Measurements from ENCODE around the gene FGR.
A peak's percentile ranks its signal among the peaks of the same experiment; 100 is the strongest.
"Not testable (repeated sequence)": the region's sequence is repeated elsewhere in the genome, so short reads cannot be mapped to it uniquely, and the experiment has no call there.

FGR gene

DNA sequence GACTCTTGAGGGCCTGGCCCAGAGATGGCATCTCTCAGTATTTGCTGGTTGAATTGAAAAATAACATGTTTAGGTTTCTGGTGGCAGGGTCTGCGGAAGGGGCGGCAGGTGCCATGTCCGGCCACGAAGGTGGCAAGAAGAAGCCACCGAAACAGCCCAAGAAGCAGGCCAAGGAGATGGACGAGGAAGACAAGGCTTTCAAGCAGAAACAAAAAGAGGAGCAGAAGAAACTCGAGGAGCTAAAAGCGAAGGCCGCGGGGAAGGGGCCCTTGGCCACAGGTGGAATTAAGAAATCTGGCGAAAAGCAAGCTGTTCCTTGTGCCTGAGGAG lies 14.3 kb upstream of the FGR start:
- Mint-ChIP-seq H3K27ac (no peak overlapping the region), H3K27me3 (no peaks in the 10 kb centered on the region), H3K4me3 (no peak overlapping the region), H3K9me3 (no peaks in the 10 kb centered on the region), H3K4me1 (peaks cover 23% of the 10 kb centered on the region)
- no peak for DNase-seq
- ATAC-seq: no peak

DNA sequence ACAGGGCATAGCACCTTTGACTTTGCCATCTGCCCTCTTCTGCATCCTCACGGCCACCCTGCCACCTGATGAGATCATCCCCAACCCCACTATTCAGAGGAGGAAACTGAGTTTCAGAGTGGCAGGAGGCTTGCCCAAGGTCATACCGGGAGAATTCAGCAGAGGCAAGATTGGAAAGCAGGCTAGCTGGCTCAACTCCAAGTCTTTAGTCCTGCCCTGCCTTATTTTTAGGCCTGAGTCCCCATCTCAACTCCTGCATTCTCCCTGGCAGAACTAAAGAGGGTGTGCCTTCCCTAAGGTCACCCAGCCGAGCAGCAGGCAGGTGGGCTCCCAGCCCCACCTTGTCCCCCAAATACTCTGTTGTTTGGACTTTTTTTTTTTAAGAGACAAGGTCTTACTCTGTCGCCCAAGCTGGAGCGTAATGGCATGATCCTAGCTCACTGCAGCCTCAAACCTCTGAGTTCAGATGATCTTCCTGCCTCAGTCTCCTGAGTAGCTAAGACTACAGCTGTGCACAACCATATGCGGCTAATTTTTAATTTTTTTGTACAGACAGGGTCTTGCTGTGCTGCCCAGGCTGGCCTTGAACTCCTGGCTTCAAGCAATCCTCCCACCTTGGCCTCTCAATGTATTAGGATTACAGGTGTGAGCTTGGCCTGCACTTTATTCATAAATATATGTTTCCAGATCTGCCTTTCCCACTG lies 13.8 kb upstream of the FGR start:
- ATAC-seq (no peak), DNase-seq (no peak)
- H3K4me3 Mint-ChIP-seq: no peak overlapping the region
- no peaks in the 10 kb centered on the region for H3K27me3 Mint-ChIP-seq
- H3K9me3 Mint-ChIP-seq: no peaks in the 10 kb centered on the region
- peak overlapping the region in 1 of 2 donors; percentile 10 for H3K27ac Mint-ChIP-seq
- peaks cover 28% of the 10 kb centered on the region for H3K4me1 Mint-ChIP-seq

DNA sequence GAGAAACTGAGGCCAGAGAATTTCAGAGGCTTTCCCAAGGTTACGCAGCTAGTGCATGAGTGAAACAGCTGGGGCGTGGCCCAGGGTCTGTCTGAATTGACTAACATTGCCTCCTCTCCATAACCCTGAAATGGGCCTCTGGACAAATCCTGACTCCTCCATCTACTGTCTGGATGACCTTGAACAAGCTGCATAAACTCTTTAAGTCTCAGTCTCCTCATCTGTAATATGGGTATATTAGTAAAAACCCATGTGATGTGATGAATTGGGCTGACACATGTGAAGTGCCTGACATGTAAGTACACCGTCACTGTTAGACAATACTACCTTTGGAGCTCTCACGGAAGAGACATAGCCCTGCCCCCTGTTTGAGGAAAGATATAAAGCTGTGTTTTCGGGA lies 12.3 kb upstream of the FGR start:
- H3K27ac Mint-ChIP-seq: no peak overlapping the region
- H3K9me3 Mint-ChIP-seq: no peaks in the 10 kb centered on the region
- no peak overlapping the region for H3K4me3 Mint-ChIP-seq

DNA sequence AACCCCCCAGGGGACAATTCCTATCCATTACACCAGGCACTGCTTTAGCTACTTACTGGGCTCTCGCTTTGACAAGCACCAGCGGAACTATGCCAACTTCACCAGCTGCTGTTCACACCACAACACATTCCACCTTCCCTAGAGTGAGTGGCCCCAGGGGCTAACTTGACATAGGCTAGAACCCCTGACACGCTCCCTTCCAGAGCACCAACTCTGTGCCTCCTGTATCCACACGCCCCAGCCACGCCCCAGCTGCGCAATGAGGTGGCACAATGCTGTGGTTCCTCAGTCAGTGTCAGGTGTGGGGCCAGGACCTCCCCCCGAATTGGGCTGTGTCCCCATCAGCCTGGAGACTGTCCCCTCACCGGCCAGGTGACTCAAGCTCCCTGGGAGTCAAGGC lies 11.7 kb upstream of the FGR start:
- Mint-ChIP-seq H3K9me3 (no peaks in the 10 kb centered on the region), H3K4me3 (no peak overlapping the region), H3K4me1 (peaks cover 33% of the 10 kb centered on the region), H3K27ac (no peak overlapping the region), H3K27me3 (no peaks in the 10 kb centered on the region)
- DNase-seq: no peak
- ATAC-seq: no peak

More for the DNA sequence above, 12.3 kb upstream of the FGR start:
- Mint-ChIP-seq H3K4me1 (peaks cover 33% of the 10 kb centered on the region), H3K27me3 (no peaks in the 10 kb centered on the region)
- ATAC-seq (no peak), DNase-seq (no peak)

DNA sequence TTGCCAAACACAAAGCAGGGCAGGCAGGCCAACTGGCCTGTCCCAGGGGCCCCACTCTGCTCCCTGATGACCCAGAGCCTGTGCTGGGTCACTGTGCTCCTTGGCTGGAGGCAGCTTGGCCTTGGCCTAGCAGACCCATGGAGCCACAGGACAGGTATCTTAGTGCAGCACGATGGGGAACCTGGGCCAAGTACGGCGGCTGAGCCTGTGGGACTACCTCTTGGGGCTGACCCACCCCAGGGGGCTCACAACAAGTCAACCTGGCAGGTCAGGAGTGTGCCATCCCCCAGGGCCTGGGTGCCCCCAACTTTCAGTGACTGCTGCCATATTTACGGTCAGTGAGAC lies 10.1 kb upstream of the FGR start:
- no peak for DNase-seq
- no peak overlapping the region for H3K4me3 Mint-ChIP-seq
- ATAC-seq: no peak
- no peaks in the 10 kb centered on the region for H3K9me3 Mint-ChIP-seq
- H3K27ac Mint-ChIP-seq: no peak overlapping the region
- H3K4me1 Mint-ChIP-seq: peaks cover 21% of the 10 kb centered on the region
- H3K27me3 Mint-ChIP-seq: no peaks in the 10 kb centered on the region

DNA sequence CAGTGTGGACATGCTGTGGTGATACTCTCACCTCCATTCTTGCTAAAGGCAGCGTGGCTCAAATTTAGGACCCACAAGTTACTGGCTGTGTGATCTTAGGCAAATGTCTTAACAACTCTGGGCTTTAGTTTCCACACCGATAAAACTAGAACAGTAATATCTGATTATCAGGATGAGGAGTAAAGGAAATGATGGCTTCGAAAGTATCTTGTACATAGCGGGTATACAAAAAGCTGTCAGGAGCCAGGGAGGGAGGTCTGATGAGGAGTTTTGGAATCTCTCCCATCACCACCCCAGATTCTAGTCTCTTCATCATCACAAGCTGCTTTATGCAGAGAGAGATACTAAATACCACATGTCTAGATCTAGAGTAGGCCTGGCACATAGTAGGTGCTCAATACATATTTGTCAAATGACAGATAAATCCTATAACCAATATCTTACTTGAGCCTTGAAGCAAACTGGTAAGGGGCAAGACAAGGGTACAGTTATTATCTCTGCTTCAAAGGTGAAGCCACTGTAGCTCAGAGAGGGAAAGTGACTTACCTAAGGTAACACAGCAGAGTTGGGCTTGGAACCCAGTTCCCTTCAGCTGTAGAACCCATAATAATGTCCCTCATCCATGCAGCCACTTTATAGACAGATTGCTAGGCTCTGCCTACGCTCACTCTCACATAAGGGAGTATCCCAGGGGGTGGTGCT lies 9.5 kb upstream of the FGR start:
- no peak for ATAC-seq
- Mint-ChIP-seq H3K4me1 (peaks cover 18% of the 10 kb centered on the region), H3K4me3 (no peak overlapping the region), H3K27me3 (no peaks in the 10 kb centered on the region), H3K27ac (peak overlapping the region in 1 of 2 donors; percentile 15), H3K9me3 (no peaks in the 10 kb centered on the region)
- DNase-seq: no peak

DNA sequence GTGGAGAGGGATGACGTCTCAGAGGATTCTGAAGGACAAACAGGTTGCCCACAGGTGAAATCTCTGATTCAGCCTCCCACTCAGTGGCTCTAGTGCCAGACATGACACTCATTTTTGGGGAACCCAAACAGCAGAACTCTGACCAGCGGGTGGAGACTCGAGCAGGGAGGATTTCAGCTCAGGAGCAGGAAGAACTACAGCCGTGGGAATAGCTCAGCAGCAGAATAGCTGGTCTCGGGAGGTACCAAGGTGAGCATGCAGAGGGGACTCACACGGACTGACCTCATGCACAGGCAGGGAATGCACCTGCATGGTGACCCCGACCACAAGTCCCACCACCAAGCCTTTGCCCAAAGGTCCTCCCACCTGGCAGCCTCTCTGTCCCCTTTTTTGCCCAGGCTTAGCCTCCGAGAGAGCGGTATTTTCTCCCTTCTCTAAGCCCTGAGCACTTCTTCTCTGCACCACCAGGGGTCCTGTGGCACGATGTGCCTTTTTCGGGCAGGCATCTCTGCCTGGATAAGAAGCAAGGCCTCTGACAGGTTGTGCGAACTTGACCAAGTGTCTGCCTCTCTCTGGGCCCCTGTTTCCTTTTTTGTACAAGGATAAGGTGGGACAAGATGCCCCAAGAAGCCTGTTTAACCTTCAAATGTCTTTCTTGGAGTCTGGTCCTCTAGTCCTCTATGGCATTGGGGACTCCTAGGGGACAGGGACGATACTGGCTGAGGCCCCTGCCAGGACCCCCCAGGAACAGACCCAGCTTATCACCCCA lies 8.8 kb upstream of the FGR start:
- ATAC-seq (peak; percentile 94), DNase-seq (peak; percentile 66 to 75)
- H3K27ac Mint-ChIP-seq: peak overlapping the region in 1 of 2 donors; percentile 15
- H3K4me3 Mint-ChIP-seq: no peak overlapping the region
- no peaks in the 10 kb centered on the region for H3K9me3 Mint-ChIP-seq
- H3K4me1 Mint-ChIP-seq: peaks cover 18% of the 10 kb centered on the region
- H3K27me3 Mint-ChIP-seq: no peaks in the 10 kb centered on the region

DNA sequence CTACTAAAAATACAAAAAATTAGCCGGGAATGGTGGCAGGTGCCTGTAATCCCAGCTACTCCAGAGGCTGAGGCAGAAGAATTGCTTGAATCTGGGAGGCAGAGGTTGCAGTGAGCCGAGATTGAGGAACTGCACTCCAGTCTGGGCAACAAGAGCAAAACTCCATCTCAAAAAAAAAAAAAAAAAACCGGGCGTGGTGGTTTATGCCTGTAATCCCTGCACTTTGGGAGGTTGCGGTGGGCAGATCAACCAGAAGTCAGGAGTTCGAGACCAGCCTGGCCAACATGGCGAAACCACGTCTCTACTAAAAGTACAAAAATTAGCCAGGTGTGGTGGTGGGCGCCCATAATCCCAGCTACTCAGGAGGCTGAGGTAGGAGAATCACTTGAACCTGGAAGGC lies 5.5 kb upstream of the FGR start:
- H3K9me3 Mint-ChIP-seq, ATAC-seq, DNase-seq, H3K27me3 Mint-ChIP-seq, H3K27ac Mint-ChIP-seq, H3K4me3 Mint-ChIP-seq: not testable (repeated sequence)
- peaks cover 41% of the 10 kb centered on the region for H3K4me1 Mint-ChIP-seq

DNA sequence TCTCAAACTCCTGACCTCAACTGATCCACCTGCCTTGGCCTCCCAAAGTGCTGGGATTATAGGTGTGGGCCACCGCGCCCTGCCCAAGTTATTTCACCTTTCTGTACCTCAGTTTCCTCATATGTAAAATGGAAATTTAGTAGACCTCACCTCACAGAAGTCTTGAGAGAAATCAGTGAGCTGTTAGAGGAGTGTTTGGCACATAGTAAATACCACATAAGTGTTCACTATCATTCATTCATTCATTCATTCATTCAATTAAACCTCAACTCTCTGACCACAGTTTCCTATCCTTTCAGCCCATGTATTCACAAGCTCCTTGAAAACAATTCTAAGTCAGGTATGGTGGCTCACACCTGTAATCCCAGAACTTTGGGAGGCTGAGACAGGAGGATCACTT lies 3.8 kb upstream of the FGR start:
- H3K27ac Mint-ChIP-seq: no peak overlapping the region
- no peaks in the 10 kb centered on the region for H3K27me3 Mint-ChIP-seq
- DNase-seq: no peak
- no peak for ATAC-seq
- peaks cover 43% of the 10 kb centered on the region for H3K4me1 Mint-ChIP-seq
- H3K9me3 Mint-ChIP-seq: no peaks in the 10 kb centered on the region
- no peak overlapping the region for H3K4me3 Mint-ChIP-seq

DNA sequence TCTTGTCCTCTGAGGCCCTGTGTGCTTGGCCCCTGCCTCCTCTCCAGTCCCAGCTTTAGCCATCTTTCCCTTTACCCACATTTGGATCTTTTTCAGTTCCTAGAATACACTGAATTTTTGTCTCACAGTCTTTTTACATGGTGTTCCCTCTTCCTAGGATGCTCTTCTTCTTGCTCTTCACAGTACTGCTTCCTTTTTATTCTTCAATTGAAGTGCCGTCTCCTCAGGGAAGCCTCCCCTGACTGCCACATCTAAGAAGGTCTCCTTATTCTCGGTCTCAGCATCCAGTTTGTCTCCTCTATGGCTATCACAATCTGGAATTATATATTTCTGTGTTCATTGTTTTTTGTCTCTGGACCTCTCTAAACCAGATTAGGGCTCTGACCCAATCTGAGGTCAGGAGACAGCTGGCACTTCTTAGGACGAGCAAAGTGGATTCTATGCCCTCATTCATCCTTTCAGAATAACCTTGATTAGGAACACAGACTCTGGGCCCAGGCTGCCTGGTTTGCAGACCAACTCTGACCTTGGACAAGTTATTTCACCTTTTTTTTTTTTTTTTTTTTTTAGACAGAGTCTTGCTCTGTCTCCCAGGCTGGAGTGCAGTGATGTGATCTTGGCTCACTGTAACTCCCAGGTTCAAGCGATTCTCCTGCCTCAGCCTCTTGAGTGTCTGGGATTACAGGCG lies 3.2 kb upstream of the FGR start:
- H3K4me3 Mint-ChIP-seq: no peak overlapping the region
- peaks cover 44% of the 10 kb centered on the region for H3K4me1 Mint-ChIP-seq
- H3K9me3 Mint-ChIP-seq: no peaks in the 10 kb centered on the region
- H3K27me3 Mint-ChIP-seq: no peaks in the 10 kb centered on the region
- ATAC-seq (no peak), DNase-seq (no peak)
- H3K27ac Mint-ChIP-seq: no peak overlapping the region

DNA sequence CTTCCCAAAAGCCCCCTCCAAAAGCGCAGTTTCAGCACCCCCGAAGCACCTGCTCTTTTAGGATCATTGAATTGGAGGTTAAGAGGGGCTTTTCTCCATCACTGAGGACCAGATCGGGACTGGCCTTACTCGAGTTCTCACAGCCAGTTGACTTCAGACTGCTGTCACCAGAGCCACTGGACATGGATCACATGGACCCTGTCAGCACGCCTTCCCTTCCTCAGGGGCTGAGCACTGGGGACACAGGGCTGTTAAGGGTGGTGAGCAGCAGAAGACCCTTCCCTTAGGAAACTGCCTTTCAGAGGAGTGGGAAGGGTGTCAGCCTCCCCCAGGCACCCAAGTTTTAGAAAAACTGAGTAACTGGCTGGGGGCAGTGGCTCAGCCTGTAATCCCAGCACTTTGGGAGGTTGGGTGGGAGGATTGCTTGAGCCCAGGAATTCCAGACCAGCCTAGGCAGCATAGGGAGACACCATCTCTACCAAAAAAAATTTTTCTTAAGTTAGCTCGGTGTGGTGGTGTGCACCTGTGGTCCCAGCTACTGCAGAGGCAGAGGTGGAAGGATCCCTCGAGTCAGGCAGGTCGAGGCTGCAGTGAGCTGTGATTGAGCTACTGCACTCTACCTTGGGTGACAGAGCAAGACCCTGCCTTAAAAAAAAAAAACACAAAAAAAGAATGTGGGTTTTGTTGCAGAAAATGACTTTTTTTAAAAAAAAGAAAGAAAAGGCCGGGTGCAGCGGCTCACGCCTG lies 584 bp upstream of the FGR start:
- Mint-ChIP-seq H3K27me3 (no peaks in the 10 kb centered on the region), H3K4me1 (peaks cover 70% of the 10 kb centered on the region), H3K4me3 (peak overlapping the region in 1 of 2 donors; percentile 9), H3K9me3 (no peaks in the 10 kb centered on the region), H3K27ac (no peak overlapping the region)
- no peak for ATAC-seq
- no peak for DNase-seq

DNA sequence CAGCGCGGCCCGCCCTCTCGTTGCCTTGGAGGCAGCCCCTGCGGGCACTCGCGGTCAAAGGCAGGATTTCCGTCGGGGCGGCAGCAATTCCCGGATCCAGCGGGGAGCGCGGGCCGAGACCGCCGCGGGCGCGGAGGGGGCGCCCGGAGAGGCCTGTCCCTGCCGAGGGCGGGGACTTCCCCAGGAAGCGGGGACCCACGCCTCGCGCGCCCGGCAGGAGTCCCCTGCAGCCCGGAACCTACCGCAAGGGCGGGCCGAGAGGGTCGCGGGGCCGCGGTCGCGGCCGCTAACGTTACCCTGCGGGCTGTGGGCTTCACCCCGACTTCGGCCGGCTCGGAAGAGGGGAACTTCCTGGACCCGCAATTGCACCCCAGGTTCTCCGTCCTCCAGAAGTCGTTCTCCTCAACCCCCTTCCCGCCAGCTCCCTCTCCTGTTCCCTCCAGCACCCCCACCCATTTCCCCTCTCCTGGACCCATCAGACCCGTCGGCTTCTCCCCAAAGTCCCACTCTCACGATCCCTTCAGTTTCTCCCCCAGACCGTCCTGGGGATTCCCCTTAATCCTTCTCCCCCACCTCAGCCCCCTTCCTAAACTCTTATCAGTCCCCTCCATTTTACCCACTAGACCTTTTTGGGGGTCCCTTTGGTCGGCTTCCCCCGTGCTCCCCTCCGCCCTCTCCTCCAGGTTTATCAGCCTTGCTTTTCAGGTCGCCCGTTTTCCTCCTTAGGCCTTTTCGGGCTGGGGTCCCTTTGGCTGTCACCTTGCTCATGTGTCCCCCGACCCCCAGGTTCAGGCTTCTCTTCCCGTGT lies 604 bp downstream of the FGR start:
- peak overlapping the region; percentile 66 to 69 for H3K4me3 Mint-ChIP-seq
- DNase-seq (peak; percentile 25 to 53), ATAC-seq (no peak)
- H3K27ac Mint-ChIP-seq: no peak overlapping the region
- H3K27me3 Mint-ChIP-seq: no peaks in the 10 kb centered on the region
- H3K4me1 Mint-ChIP-seq: peaks cover 74% of the 10 kb centered on the region
- no peaks in the 10 kb centered on the region for H3K9me3 Mint-ChIP-seq

DNA sequence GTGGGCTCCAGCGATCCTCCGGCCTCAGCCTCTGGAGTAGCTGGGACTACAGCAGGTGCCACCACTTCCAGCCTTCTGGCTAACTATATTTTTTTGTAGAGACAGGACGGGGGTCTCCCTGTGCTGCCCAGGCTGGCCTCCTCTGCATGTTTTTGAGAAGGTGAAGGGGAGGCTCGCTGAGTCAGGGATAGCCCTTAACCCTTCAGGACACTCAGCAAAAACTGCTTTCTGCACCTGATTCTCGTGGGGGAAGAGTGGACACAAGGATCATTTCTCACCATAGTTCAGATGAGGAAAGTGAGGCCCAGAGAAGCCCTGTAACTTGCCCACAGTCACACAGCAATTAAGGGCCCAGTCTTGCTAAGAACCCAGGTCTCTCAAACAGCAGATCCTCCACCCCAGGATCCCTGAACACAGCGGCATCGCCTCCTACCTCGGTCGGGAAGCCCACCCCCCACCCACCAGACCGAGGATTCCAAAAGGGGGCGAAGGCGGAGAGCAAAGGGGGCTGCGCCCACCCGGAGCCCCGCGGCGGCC lies 1.3 kb downstream of the FGR start:
- H3K27me3 Mint-ChIP-seq: no peaks in the 10 kb centered on the region
- ATAC-seq (no peak), DNase-seq (no peak)
- no peaks in the 10 kb centered on the region for H3K9me3 Mint-ChIP-seq
- peaks cover 80% of the 10 kb centered on the region for H3K4me1 Mint-ChIP-seq
- H3K4me3 Mint-ChIP-seq: peak overlapping the region; percentile 61 to 78
- peak overlapping the region in 1 of 2 donors; percentile 74 for H3K27ac Mint-ChIP-seq

DNA sequence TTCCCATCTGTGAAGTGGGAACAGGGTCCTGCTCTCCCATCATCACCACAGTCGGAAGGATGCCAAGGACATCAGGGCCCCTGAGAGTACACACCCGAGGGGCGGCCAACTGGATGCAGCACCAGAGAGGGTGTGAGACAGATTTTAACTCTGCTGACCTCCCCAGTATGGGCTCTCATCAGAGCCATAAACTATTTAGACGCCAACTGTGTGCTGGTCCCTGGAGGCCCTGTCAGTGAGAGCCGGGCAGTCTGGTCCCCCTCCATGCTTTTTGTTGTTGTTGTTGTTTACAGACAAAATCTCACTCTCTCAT lies 1.7 kb downstream of the FGR start:
- Mint-ChIP-seq H3K27me3 (no peaks in the 10 kb centered on the region), H3K27ac (peak overlapping the region in 1 of 2 donors; percentile 74), H3K9me3 (no peaks in the 10 kb centered on the region), H3K4me3 (peak overlapping the region; percentile 61 to 78), H3K4me1 (peaks cover 82% of the 10 kb centered on the region)
- DNase-seq (no peak), ATAC-seq (no peak)
